CMK (cell line): ENCODE results near the gene CADM1.

Experiments used
- DNase-seq: peaks from one replicate; pipeline ENCODE4 v3.0.0-alpha.2; 2010; ENCODE audit warnings: low read depth

CADM1 gene

GRCh38 chr11:115178705-115179104 is 325.5 kb downstream of the CADM1 start:
- DNase-seq: no peak

GRCh38 chr11:115173136-115173535 is 331.1 kb downstream of the CADM1 start:
- DNase-seq: no peak

- no peak for DNase-seq
These were observed 333.9 kb downstream of the CADM1 start for GRCh38 chr11:115170133-115170815.

- no peak for DNase-seq
These were observed 335.0 kb downstream of the CADM1 start for GRCh38 chr11:115169251-115169650.

- DNase-seq: no peak
These were observed 335.5 kb downstream of the CADM1 start for GRCh38 chr11:115168686-115169085.

- DNase-seq: no peak
These were observed 336.0 kb downstream of the CADM1 start for GRCh38 chr11:115168229-115168671.

GRCh38 chr11:115167456-115167855 is 336.8 kb downstream of the CADM1 start:
- no peak for DNase-seq

GRCh38 chr11:115166820-115167219 is 337.4 kb downstream of the CADM1 start:
- no peak for DNase-seq

GRCh38 chr11:115164774-115165173 is 339.4 kb downstream of the CADM1 start:
- no peak for DNase-seq

- DNase-seq: no peak
These were observed 341.3 kb downstream of the CADM1 start for GRCh38 chr11:115162919-115163318.

- DNase-seq: no peak
These were observed 342.3 kb downstream of the CADM1 start for GRCh38 chr11:115161876-115162275.

GRCh38 chr11:115159207-115159606 is 345.0 kb downstream of the CADM1 start:
- no peak for DNase-seq

- DNase-seq: no peak
These were observed 346.2 kb downstream of the CADM1 start for GRCh38 chr11:115158053-115158452.

GRCh38 chr11:115157247-115157646 is 347.0 kb downstream of the CADM1 start:
- no peak for DNase-seq

GRCh38 chr11:115155978-115156377 is 348.2 kb downstream of the CADM1 start:
- no peak for DNase-seq

GRCh38 chr11:115155320-115155719 is 348.9 kb downstream of the CADM1 start:
- no peak for DNase-seq

GRCh38 chr11:115154355-115154736 is 349.9 kb downstream of the CADM1 start:
- no peak for DNase-seq

GRCh38 chr11:115153731-115154354 is 350.4 kb downstream of the CADM1 start:
- no peak for DNase-seq

GRCh38 chr11:115153135-115153534 is 351.1 kb downstream of the CADM1 start:
- DNase-seq: no peak

- no peak for DNase-seq
These were observed 353.2 kb downstream of the CADM1 start for GRCh38 chr11:115151010-115151409.

GRCh38 chr11:115148691-115149090 is 355.5 kb downstream of the CADM1 start:
- no peak for DNase-seq

GRCh38 chr11:115148101-115148500 is 356.1 kb downstream of the CADM1 start:
- DNase-seq: no peak

GRCh38 chr11:115147243-115147807 is 356.9 kb downstream of the CADM1 start:
- DNase-seq: no peak

- no peak for DNase-seq
These were observed 357.8 kb downstream of the CADM1 start for GRCh38 chr11:115146425-115146824.
